Raji (cell line): ENCODE results near the gene RELA.

ENCODE experiments used
- POLR2A ChIP-seq: IDR thresholded peaks from 2 replicates; pipeline ENCODE4 v1.6.1; 2011; ENCODE audit warnings: low read depth, low read length, control low read depth; ENCODE audit not compliant: insufficient read depth

Gene RELA

GRCh38 chr11:65612691-65613090 is 50.0 kb downstream of the RELA start:
- no peak for TF ChIP-seq POLR2A

DNA sequence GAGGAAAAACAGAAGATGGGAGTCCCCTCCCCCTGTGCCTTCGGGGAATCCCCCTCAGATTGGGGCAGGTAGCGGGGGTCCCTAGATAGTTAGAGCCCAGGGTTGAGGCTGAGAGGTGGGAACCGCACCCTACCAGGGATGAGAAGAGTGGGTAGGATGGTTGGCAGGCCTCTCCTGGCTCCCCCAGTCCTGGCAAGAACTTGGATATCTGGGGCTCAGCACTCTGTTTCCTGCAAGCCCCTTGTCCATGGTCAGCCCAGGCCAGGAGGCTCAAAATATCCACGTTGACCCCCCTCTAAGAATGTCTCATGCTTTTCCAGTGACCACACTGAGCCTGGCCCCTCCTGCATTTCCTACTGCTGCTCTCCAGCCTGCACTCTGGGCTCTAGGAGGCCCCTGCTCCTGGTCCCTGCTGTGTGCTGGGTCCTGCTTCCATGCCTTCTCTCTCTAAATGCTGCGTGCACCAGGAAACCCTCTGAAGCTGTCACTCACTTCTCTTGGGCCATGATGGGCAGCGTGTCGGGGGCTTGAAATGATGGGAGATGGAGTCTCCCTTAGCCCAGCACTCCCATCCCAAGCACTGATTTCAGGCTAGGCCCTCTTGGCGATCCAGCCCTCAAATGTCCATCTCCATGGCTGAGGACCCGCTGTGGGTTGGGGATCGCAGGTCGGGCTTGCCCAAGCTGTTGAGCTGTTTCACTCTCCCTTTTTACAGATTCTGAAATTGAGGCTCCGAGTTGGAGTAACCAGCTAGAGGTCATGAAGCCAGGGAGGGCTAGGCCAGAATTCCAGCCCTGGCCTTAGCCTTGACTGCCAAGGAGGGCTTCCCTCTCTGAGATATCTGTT is 50.7 kb downstream of the RELA start:
- no peak for TF ChIP-seq POLR2A

DNA sequence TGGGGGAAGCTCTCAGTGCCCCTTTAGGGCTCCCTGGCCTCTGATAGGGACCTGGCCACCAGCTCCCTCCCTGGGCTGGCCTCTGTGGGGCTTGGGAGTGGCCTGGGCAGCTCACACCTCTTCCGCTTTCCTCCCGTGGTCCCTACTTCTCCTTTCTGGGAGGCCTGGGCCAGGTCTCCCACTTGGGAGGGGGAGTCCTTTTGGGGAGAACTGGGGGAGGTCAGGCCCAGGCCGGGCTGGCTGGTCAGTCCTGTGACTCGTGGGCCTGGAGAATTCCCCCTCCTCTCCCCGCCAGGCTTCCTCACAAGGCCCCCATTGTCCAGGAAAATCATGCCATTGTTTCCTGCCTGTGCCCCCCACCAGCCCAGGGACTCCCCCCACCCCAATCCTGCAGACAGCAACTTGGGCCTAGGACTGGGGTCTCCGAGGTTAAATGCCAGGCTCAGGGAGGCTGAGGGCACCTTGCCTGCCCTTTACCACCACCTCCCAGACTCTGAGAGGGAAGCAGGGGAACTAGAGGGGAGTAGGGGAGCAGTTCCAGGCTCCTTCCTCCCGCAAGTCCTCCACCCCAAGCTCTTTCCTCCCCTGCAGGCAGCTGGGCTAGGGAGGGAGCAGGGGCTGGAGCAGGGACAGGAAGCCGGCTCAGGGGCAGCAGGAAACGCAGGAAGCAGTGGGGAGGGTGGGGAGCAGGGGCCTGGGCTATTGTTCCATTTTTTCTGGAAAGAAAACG is 51.5 kb downstream of the RELA start:
- TF ChIP-seq POLR2A, result no peak

GRCh38 chr11:65610404-65610803 is 52.3 kb downstream of the RELA start:
- no peak for TF ChIP-seq POLR2A

DNA sequence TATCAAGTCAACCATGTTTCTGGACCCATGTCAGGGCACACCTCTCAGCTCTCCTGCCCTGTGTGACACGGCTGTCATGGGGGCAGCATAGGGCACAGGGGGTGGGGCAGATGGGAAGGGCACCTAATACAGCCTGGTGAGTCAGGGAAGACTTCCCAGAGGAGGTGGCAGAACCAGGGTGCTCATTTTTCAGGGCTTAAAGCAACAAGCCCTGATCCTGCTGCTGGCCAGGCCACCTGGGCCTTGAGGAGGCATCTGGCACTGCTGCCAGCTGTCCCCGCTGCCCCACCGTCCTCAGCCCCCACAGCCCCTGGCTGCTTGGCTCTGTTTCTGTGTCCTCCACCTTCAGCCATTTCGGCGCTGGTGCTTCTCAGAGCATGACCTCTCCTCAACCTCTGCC is 53.1 kb downstream of the RELA start:
- TF ChIP-seq POLR2A, result no peak

DNA sequence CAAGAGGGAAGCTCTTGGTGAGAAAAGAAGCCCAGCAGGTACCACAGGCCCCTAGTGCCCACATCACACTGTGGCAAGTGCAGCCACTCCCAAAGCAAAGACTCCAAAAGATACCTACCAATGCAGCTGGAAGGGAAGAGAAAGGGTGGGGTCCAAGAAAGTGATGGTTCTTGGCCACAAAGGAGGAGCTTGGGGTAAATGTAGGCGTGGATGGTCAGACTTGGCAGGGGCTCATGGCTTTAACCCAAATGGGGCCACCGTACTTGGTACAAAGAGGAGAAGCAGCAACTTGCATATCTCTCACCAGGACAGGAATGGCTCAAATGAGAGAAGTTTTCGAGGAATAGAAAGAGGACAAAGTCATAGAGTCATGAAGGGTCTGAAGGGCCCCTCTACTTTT is 53.5 kb downstream of the RELA start:
- no peak for TF ChIP-seq POLR2A

GRCh38 chr11:65607614-65608426 is 54.9 kb downstream of the RELA start:
- TF ChIP-seq POLR2A, result no peak

DNA sequence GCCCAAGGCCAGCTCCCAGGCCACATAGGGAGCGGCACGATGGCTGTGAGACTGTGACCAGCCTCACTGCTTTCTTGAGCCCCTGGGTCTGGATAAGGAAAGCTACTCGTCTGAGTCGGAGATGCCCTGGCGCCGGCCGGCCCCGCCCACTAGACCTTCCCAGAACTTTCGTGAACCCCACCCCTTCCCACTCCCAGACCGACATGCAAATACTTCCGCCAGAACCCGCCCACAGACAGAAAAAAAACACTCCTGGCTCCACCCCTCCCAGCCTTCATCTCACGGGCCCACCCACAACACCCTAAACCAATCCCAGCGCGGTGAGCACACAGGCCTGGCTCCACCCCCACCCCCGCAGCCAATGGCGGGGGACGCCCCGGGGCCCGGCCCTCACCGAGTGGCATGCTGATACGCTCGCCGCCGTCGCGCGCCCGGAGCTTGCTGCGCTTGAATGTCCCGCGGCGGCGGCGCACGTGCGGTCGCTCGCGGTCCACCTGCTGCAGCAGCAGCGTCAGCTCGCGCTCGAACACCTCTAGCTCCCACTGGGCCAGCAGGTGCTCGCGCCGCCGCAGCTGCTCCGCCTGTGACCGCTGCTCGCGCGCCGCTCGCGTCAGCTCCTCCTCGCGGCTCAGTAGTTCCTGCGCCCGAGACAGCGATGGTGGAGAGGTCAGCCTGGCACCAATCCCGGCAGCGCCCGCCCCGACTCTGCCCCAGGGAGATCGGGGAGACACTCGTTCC is 55.7 kb downstream of the RELA start:
- TF ChIP-seq POLR2A, result no peak

GRCh38 chr11:65604258-65604657 is 58.5 kb downstream of the RELA start:
- no peak for TF ChIP-seq POLR2A
